MCF 10A (cell line): ENCODE data around the gene RAD51B. TPM values are rescaled to one million over a fixed set of nuclear protein-coding genes. Genes with fewer than 3 reads are reported as not detected.

Experiments used
- BruUV-seq: library from RNA; stranded (reverse); fragments of 400-500 nt; replicated peaks from 2 replicates; lab custom pipeline; 2021; lab: Mats Ljungman, UMichigan
- CTCF ChIA-PET: fragments of 300-600 bp; sonication (Branson Sonifier 250); formaldehyde crosslinking; extraction: SDS; loops from one replicate; lab custom pipeline; 2021; ENCODE audit warnings: antibody characterized with exemption, inconsistent platforms; lab: Yijun Ruan, JAX
- POLR2A ChIA-PET: fragments of 300-600, 350-650 bp; sonication (Branson Sonifier 250); formaldehyde crosslinking; extraction: SDS; loops from one replicate; lab custom pipeline; 2020; ENCODE audit warnings: antibody characterized with exemption, inconsistent platforms; lab: Yijun Ruan, JAX
- DNase-seq: peaks from one replicate; pipeline ENCODE4 v3.0.0-alpha.2; 2018; ENCODE audit not compliant: unreplicated experiment
- H3K27ac Mint-ChIP-seq: one replicate; pipeline ENCODE4 v1.8.0; 2022; ENCODE audit warnings: mild to moderate bottlenecking, low read depth, mixed read lengths; ENCODE audit not compliant: unreplicated experiment
- H3K27me3 Mint-ChIP-seq: one replicate; pipeline ENCODE4 v1.8.0; 2022; ENCODE audit warnings: mixed read lengths; ENCODE audit not compliant: insufficient read depth, unreplicated experiment
- H3K36me3 Mint-ChIP-seq: one replicate; pipeline ENCODE4 v1.8.0; 2022; ENCODE audit warnings: mild to moderate bottlenecking, moderate library complexity, mixed read lengths; ENCODE audit not compliant: insufficient read depth, unreplicated experiment
- H3K4me1 Mint-ChIP-seq: one replicate; pipeline ENCODE4 v1.8.0; 2022; ENCODE audit warnings: mixed read lengths; ENCODE audit not compliant: insufficient read depth, unreplicated experiment
- H3K4me3 Mint-ChIP-seq: one replicate; pipeline ENCODE4 v1.8.0; 2022; ENCODE audit warnings: mild to moderate bottlenecking, moderate library complexity, mixed read lengths; ENCODE audit not compliant: unreplicated experiment
- H3K9me3 Mint-ChIP-seq: one replicate; pipeline ENCODE4 v1.8.0; 2022; ENCODE audit warnings: mixed read lengths; ENCODE audit not compliant: unreplicated experiment
- intact Hi-C: fragments of 100-400 bp; cut with micrococcal nuclease; formaldehyde crosslinking; loops from 2 replicates; pipeline ENCODE4 v1.14.1; 2022
- total RNA-seq: library from RNA; stranded (reverse); gene quantifications from 2 replicates; pipeline ENCODE4 v1.2.3, GENCODE V29; 2022
- TF ChIP-seq, protein P1 (sequence below): fragments of 200-600 bp; IDR thresholded peaks from one replicate; pipeline ENCODE4 v1.8.0; 2022; ENCODE audit warnings: antibody characterized with exemption, mild to moderate bottlenecking; ENCODE audit not compliant: unreplicated experiment

RAD51B gene
- total RNA-seq, 1 experiment from 2014 or later, result 14.6 TPM

DNA sequence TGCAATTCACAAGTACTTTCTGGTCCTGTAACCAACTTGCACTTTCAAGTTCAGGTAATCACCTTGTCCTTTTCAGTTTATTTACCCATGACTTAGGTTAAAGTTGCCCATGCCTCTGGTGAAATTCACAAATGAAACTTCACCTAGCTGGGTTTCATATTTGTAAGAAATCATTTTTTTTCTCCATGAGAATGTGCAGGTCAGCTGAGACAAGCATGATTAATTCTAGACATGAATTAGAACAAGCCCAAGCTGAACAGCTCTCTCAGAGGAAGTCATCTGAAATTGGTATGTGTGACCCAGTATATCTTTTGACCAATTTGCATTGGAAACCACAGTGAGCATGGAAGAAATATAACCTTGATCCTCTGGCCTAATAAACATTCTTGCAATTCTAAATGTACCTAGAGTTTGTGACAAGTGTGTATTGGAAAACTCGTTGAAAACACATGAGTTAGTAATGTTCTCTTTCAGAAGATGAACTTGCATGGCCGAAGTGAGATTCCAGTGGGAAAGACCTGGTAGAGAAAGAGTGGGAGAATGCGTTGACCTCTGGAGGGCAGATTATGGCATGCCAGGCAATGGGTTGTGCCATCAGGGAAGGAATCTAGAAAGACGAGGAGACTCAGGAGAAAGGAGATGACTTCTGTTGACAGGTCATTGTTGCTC is 486.8 kb downstream of the RAD51B start:
- no peak for DNase-seq
- no peaks in the 10 kb centered on the region for H3K27me3 Mint-ChIP-seq
- H3K27ac Mint-ChIP-seq, result no peak overlapping the region
- ChIA-PET CTCF (interaction anchor here (0.9 kb wide), 1 partner anchor 13 kb away, joined by 3 read pairs; no protein-coding TSS in a partner anchor), POLR2A (interaction anchor here (0.6 to 0.9 kb wide), 4 partner anchors 13 to 372 kb away, joined by 3 read pairs; no protein-coding TSS in a partner anchor)
- intact Hi-C loops, result no loop called here
- H3K9me3 Mint-ChIP-seq, result peaks cover 8% of the 10 kb centered on the region
- no peaks in the 10 kb centered on the region for H3K36me3 Mint-ChIP-seq
- H3K4me3 Mint-ChIP-seq, result no peak overlapping the region
- BruUV-seq, result no TSS peak
- TF ChIP-seq, protein P1, sequence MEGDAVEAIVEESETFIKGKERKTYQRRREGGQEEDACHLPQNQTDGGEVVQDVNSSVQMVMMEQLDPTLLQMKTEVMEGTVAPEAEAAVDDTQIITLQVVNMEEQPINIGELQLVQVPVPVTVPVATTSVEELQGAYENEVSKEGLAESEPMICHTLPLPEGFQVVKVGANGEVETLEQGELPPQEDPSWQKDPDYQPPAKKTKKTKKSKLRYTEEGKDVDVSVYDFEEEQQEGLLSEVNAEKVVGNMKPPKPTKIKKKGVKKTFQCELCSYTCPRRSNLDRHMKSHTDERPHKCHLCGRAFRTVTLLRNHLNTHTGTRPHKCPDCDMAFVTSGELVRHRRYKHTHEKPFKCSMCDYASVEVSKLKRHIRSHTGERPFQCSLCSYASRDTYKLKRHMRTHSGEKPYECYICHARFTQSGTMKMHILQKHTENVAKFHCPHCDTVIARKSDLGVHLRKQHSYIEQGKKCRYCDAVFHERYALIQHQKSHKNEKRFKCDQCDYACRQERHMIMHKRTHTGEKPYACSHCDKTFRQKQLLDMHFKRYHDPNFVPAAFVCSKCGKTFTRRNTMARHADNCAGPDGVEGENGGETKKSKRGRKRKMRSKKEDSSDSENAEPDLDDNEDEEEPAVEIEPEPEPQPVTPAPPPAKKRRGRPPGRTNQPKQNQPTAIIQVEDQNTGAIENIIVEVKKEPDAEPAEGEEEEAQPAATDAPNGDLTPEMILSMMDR, result no peak
- H3K4me1 Mint-ChIP-seq, result no peaks in the 10 kb centered on the region

DNA sequence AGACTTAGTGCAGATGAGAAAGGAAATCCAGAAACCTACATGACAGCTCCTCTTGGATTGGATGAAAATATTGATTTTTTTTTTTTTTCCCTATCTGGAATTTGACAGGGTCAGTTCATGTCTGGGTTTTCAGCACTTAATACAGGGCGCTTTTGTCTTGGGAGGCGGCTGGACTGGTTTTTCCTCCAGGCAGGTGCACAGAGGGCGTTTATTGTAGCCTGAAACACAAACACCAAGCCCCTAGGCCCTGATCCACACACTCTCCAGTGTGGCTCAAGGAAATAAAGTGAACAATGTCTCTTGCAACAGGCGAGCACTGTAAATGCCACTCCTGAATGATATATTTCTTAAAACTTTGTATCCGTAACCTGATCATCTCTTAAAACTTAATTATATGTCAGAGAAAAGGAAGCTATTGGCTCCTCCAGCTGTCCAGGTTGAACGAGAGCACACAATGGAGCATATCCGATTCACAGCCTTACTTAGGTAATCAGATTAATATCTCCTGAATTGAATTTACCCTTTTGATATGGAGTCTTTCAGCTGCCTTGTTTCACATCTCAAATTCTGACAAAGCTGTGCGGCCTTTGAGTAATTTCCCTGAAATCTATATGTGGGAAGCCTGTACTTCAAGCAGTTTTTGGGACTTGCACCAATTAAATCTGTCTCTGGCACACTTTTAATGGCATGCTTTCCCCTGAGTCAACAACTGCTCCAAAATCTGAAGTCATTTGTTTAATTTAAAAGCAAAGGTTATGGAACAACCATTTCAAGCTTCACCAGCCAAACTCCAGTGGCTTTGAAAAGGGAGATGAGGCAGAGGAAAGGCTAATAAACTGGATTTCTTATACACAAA is 487.6 kb downstream of the RAD51B start:
- no peaks in the 10 kb centered on the region for H3K4me1 Mint-ChIP-seq
- H3K27ac Mint-ChIP-seq, result no peak overlapping the region
- intact Hi-C loops, result no loop called here
- H3K27me3 Mint-ChIP-seq, result no peaks in the 10 kb centered on the region
- H3K4me3 Mint-ChIP-seq, result no peak overlapping the region
- BruUV-seq, result no TSS peak
- TF ChIP-seq, protein P1, result no peak
- peaks cover 5% of the 10 kb centered on the region for H3K9me3 Mint-ChIP-seq
- CTCF ChIA-PET, result interaction anchor here (0.6 to 0.9 kb wide), 2 partner anchors 14 to 489 kb away, joined by 3 to 4 read pairs; no protein-coding TSS in a partner anchor
- no peak for DNase-seq
- no peaks in the 10 kb centered on the region for H3K36me3 Mint-ChIP-seq
- POLR2A ChIA-PET, result interaction anchor here (0.8 kb wide), 1 partner anchor 24 kb away, joined by 3 read pairs; no protein-coding TSS in a partner anchor

DNA sequence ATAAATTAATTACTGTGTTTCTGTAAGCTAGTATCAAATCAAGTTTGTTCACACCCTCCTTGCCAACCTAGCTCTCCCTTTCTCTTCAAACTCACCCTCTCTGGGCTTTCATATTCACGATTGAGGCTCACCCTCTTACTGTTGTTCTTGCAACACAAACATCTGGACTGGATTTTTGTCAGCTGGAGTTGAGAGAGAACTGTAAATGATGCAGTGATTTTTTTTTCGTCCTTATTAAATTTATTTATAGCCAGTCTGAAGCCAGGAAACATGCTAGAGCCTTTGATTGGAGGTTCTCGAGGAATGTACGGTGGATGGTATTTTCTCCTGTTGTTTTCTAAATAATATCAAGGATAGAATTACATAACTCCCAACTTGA is 488.2 kb downstream of the RAD51B start:
- ChIA-PET POLR2A (interaction anchor here (1.2 kb wide), 1 partner anchor 15 kb away, joined by 4 read pairs; no protein-coding TSS in a partner anchor), CTCF (interaction anchor here (0.6 kb wide), 1 partner anchor 488 kb away, joined by 4 read pairs; no protein-coding TSS in a partner anchor)
- H3K36me3 Mint-ChIP-seq, result no peaks in the 10 kb centered on the region
- intact Hi-C loops, result no loop called here
- DNase-seq, result no peak
- no peak overlapping the region for H3K27ac Mint-ChIP-seq
- H3K9me3 Mint-ChIP-seq, result no peaks in the 10 kb centered on the region
- H3K4me1 Mint-ChIP-seq, result no peaks in the 10 kb centered on the region
- no TSS peak for BruUV-seq
- no peak overlapping the region for H3K4me3 Mint-ChIP-seq
- TF ChIP-seq, protein P1, result no peak
- H3K27me3 Mint-ChIP-seq, result no peaks in the 10 kb centered on the region
